Activated naive CD8-positive, alpha-beta T cell treated with anti-CD3 and anti-CD28 coated beads for 36 hours (primary cell): ENCODE results near the gene CSTPP1. TPM values are rescaled to one million over a fixed set of nuclear protein-coding genes. Genes with fewer than 3 reads are reported as not detected.

ENCODE experiments used
- DNase-seq: peaks from one replicate; pipeline ENCODE4 v3.0.0; 2021
- H3K27ac Mint-ChIP-seq: one replicate; pipeline ENCODE4 v1.8.0; 2022; ENCODE audit warnings: mild to moderate bottlenecking, moderate library complexity, mixed read lengths
- H3K27me3 Mint-ChIP-seq: one replicate; pipeline ENCODE4 v1.8.0; 2022; ENCODE audit warnings: mild to moderate bottlenecking, mixed read lengths
- H3K36me3 Mint-ChIP-seq: one replicate; pipeline ENCODE4 v1.8.0; 2021; ENCODE audit warnings: mild to moderate bottlenecking, mixed read lengths
- H3K4me1 Mint-ChIP-seq: one replicate; pipeline ENCODE4 v1.8.0; 2021; ENCODE audit warnings: mixed read lengths
- H3K4me3 Mint-ChIP-seq: one replicate; pipeline ENCODE4 v1.8.0; 2022; ENCODE audit warnings: mild to moderate bottlenecking, moderate library complexity, mixed read lengths
- H3K9me3 Mint-ChIP-seq: one replicate; pipeline ENCODE4 v1.8.0; 2022; ENCODE audit warnings: mixed read lengths
- total RNA-seq, 2 experiments: library from RNA; stranded (reverse); gene quantifications; one replicate each; pipeline ENCODE4 v1.2.3, GENCODE V29; 2021

Gene CSTPP1
- total RNA-seq, 2 experiments from 2014 or later = 13.0 to 15.0 TPM

- Mint-ChIP-seq H3K4me3 (peak overlapping the region; percentile 98), H3K4me1 (peaks cover 40% of the 10 kb centered on the region), H3K36me3 (peaks cover 11% of the 10 kb centered on the region), H3K27ac (peak overlapping the region; percentile 99), H3K27me3 (peaks cover 7% of the 10 kb centered on the region), H3K9me3 (no peaks in the 10 kb centered on the region)
- peak; percentile 74 for DNase-seq
These were observed 240.8 kb downstream of the CSTPP1 start for GRCh38 chr11:47177229-47177845.

GRCh38 chr11:47177846-47178245 is 241.3 kb downstream of the CSTPP1 start:
- Mint-ChIP-seq H3K36me3 (peaks cover 9% of the 10 kb centered on the region), H3K9me3 (no peaks in the 10 kb centered on the region), H3K27ac (peak overlapping the region; percentile 99), H3K4me3 (peak overlapping the region; percentile 98), H3K27me3 (peaks cover 7% of the 10 kb centered on the region), H3K4me1 (peaks cover 36% of the 10 kb centered on the region)
- DNase-seq = no peak

GRCh38 chr11:47178316-47178715 is 241.8 kb downstream of the CSTPP1 start:
- no peak for DNase-seq
- Mint-ChIP-seq H3K4me3 (no peak overlapping the region), H3K9me3 (no peaks in the 10 kb centered on the region), H3K4me1 (peaks cover 32% of the 10 kb centered on the region), H3K27me3 (peaks cover 7% of the 10 kb centered on the region), H3K36me3 (peaks cover 9% of the 10 kb centered on the region), H3K27ac (no peak overlapping the region)

GRCh38 chr11:47178737-47179654 is 242.4 kb downstream of the CSTPP1 start:
- peaks cover 14% of the 10 kb centered on the region for H3K27me3 Mint-ChIP-seq
- no peaks in the 10 kb centered on the region for H3K9me3 Mint-ChIP-seq
- H3K4me3 Mint-ChIP-seq = no peak overlapping the region
- H3K36me3 Mint-ChIP-seq = peaks cover 6% of the 10 kb centered on the region
- DNase-seq = no peak
- no peak overlapping the region for H3K27ac Mint-ChIP-seq
- H3K4me1 Mint-ChIP-seq = peaks cover 25% of the 10 kb centered on the region

- no peak overlapping the region for H3K4me3 Mint-ChIP-seq
- no peaks in the 10 kb centered on the region for H3K9me3 Mint-ChIP-seq
- DNase-seq = peak; percentile 49
- no peak overlapping the region for H3K27ac Mint-ChIP-seq
- peaks cover 24% of the 10 kb centered on the region for H3K4me1 Mint-ChIP-seq
- peaks cover 20% of the 10 kb centered on the region for H3K27me3 Mint-ChIP-seq
- H3K36me3 Mint-ChIP-seq = peaks cover 5% of the 10 kb centered on the region
These were observed 243.1 kb downstream of the CSTPP1 start for GRCh38 chr11:47179655-47179991.

GRCh38 chr11:47180006-47180787 is 243.6 kb downstream of the CSTPP1 start:
- DNase-seq = no peak
- H3K27me3 Mint-ChIP-seq = peaks cover 25% of the 10 kb centered on the region
- H3K4me3 Mint-ChIP-seq = no peak overlapping the region
- H3K9me3 Mint-ChIP-seq = no peaks in the 10 kb centered on the region
- H3K36me3 Mint-ChIP-seq = peaks cover 3% of the 10 kb centered on the region
- peaks cover 20% of the 10 kb centered on the region for H3K4me1 Mint-ChIP-seq
- no peak overlapping the region for H3K27ac Mint-ChIP-seq

GRCh38 chr11:47181271-47181670 is 244.7 kb downstream of the CSTPP1 start:
- H3K4me3 Mint-ChIP-seq = no peak overlapping the region
- H3K4me1 Mint-ChIP-seq = peaks cover 13% of the 10 kb centered on the region
- H3K9me3 Mint-ChIP-seq = no peaks in the 10 kb centered on the region
- H3K27me3 Mint-ChIP-seq = peaks cover 25% of the 10 kb centered on the region
- no peaks in the 10 kb centered on the region for H3K36me3 Mint-ChIP-seq
- no peak for DNase-seq
- H3K27ac Mint-ChIP-seq = no peak overlapping the region

GRCh38 chr11:47182380-47182779 is 245.8 kb downstream of the CSTPP1 start:
- no peak for DNase-seq
- no peaks in the 10 kb centered on the region for H3K36me3 Mint-ChIP-seq
- H3K4me1 Mint-ChIP-seq = peaks cover 15% of the 10 kb centered on the region
- no peak overlapping the region for H3K27ac Mint-ChIP-seq
- H3K9me3 Mint-ChIP-seq = no peaks in the 10 kb centered on the region
- peaks cover 28% of the 10 kb centered on the region for H3K27me3 Mint-ChIP-seq
- no peak overlapping the region for H3K4me3 Mint-ChIP-seq

- no peak for DNase-seq
- Mint-ChIP-seq H3K9me3 (no peaks in the 10 kb centered on the region), H3K4me3 (no peak overlapping the region), H3K36me3 (no peaks in the 10 kb centered on the region), H3K4me1 (peaks cover 14% of the 10 kb centered on the region), H3K27ac (no peak overlapping the region), H3K27me3 (peaks cover 36% of the 10 kb centered on the region)
These were observed 246.7 kb downstream of the CSTPP1 start for GRCh38 chr11:47183031-47183856.

GRCh38 chr11:47183969-47184368 is 247.4 kb downstream of the CSTPP1 start:
- Mint-ChIP-seq H3K27me3 (peaks cover 42% of the 10 kb centered on the region), H3K4me3 (no peak overlapping the region), H3K36me3 (no peaks in the 10 kb centered on the region), H3K4me1 (peaks cover 14% of the 10 kb centered on the region), H3K27ac (no peak overlapping the region), H3K9me3 (no peaks in the 10 kb centered on the region)
- no peak for DNase-seq

GRCh38 chr11:47184711-47185304 is 248.2 kb downstream of the CSTPP1 start:
- DNase-seq = no peak
- Mint-ChIP-seq H3K4me3 (no peak overlapping the region), H3K4me1 (peaks cover 10% of the 10 kb centered on the region), H3K9me3 (no peaks in the 10 kb centered on the region), H3K27me3 (peaks cover 50% of the 10 kb centered on the region), H3K27ac (no peak overlapping the region), H3K36me3 (no peaks in the 10 kb centered on the region)

- Mint-ChIP-seq H3K27me3 (peaks cover 54% of the 10 kb centered on the region), H3K9me3 (no peaks in the 10 kb centered on the region), H3K27ac (no peak overlapping the region), H3K36me3 (no peaks in the 10 kb centered on the region), H3K4me1 (peaks cover 10% of the 10 kb centered on the region), H3K4me3 (peak overlapping the region; percentile 62)
- DNase-seq = no peak
These were observed 248.9 kb downstream of the CSTPP1 start for GRCh38 chr11:47185305-47186075.

- peak; percentile 43 for DNase-seq
- no peaks in the 10 kb centered on the region for H3K9me3 Mint-ChIP-seq
- no peak within 1 kb of the TSS for H3K27ac Mint-ChIP-seq
- H3K4me3 Mint-ChIP-seq = peak within 1 kb of the TSS; percentile 73
- H3K36me3 Mint-ChIP-seq = no peaks in the 10 kb centered on the region
- peaks cover 10% of the 10 kb centered on the region for H3K4me1 Mint-ChIP-seq
- H3K27me3 Mint-ChIP-seq = peaks cover 50% of the 10 kb centered on the region
These were observed 249.6 kb downstream of the CSTPP1 start, which contains the start of gene PACSIN3 for GRCh38 chr11:47186076-47186699. TSS of gene PACSIN3 (minus strand) at chr11:47186434. CDS start at chr11:47182727, 3,707 bp downstream.
